ENCODE results near the gene GALNS.

DNA sequence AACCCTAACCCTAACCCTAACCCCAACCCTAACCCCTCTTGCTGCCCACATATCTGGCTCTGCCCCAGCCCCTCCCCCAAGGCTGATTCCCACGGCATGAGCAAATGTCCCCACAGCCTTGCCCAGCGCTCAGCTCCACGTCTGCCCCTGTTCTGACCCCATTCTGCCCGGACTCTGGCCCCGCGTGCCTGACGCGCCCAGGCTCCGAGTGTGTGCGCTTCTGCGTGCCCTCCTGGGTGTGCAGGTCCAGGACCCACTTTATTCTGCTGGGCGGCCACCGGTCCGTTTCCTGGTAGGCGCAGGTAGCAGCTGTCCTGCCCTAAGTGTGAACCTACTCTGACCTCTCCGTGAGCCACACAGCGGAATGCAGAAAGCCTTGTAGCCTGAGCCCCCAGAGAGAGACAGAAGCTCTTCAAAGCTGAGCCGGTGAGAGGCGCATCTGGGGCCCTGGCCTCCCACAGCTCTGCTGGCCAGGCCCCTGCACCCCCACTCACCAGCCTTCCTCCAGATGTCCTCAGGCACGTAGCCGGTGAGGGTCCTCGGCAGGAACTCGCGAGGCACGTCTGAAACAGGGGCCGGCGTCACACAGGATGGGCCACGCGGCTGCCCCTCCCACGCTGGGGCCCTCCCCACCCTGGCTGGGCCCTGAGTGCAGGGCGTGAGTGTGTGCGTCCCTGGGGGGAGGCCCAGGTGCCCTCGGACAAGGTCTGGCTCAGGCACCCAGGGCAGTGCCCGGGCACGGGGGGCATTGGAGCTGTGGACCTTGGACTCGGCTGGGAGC is 23.7 kb upstream of the GALNS start:
- TF ChIP-seq, protein P1, sequence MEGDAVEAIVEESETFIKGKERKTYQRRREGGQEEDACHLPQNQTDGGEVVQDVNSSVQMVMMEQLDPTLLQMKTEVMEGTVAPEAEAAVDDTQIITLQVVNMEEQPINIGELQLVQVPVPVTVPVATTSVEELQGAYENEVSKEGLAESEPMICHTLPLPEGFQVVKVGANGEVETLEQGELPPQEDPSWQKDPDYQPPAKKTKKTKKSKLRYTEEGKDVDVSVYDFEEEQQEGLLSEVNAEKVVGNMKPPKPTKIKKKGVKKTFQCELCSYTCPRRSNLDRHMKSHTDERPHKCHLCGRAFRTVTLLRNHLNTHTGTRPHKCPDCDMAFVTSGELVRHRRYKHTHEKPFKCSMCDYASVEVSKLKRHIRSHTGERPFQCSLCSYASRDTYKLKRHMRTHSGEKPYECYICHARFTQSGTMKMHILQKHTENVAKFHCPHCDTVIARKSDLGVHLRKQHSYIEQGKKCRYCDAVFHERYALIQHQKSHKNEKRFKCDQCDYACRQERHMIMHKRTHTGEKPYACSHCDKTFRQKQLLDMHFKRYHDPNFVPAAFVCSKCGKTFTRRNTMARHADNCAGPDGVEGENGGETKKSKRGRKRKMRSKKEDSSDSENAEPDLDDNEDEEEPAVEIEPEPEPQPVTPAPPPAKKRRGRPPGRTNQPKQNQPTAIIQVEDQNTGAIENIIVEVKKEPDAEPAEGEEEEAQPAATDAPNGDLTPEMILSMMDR (IDR thresholded peaks at IDR 0.05; ENCODE audit: borderline replicate concordance, extremely low read depth, low read length, poor library complexity, severe bottlenecking): no peak
- no peak for TF ChIP-seq EZH2 (IDR thresholded peaks at IDR 0.05; ENCODE audit: borderline replicate concordance, low read depth, low read length, severe bottlenecking)

All from DND-41 (cell line).